GM23248 (cell line): ENCODE results near the gene CCDC73. TPM values are rescaled to one million over a fixed set of nuclear protein-coding genes. Genes with fewer than 3 reads are reported as not detected.

ENCODE experiments used
- DNase-seq: peaks from one replicate; pipeline ENCODE4 v3.0.0-alpha.2; 2015
- H2AFZ ChIP-seq: fragments of 200-600 bp; sonication (generic); 2 replicates; pipeline ENCODE4 v1.6.1; 2016; ENCODE audit warnings: antibody characterized with exemption
- H3F3A ChIP-seq: fragments of 200-600 bp; sonication (generic); 2 replicates; pipeline ENCODE4 v1.6.1; 2016; ENCODE audit warnings: mild to moderate bottlenecking, antibody characterized with exemption, mixed run types; ENCODE audit not compliant: insufficient read depth
- H3K27ac ChIP-seq: fragments of 200-600 bp; sonication (generic); 2 replicates; pipeline ENCODE4 v1.5.1; 2016; ENCODE audit warnings: mild to moderate bottlenecking
- H3K27me3 ChIP-seq: fragments of 200-600 bp; sonication (generic); replicated peaks from 2 replicates; pipeline ENCODE4 v1.6.1; 2016; ENCODE audit warnings: mild to moderate bottlenecking; ENCODE audit not compliant: insufficient read depth
- H3K36me3 ChIP-seq: fragments of 200-600 bp; sonication (generic); 2 replicates; pipeline ENCODE4 v1.6.1; 2016; ENCODE audit warnings: low read depth, mild to moderate bottlenecking
- H3K4me1 ChIP-seq: fragments of 200-600 bp; sonication (generic); 2 replicates; pipeline ENCODE4 v1.6.1; 2016; ENCODE audit warnings: mild to moderate bottlenecking; ENCODE audit not compliant: insufficient read depth
- H3K4me2 ChIP-seq: fragments of 200-600 bp; sonication (generic); one replicate; pipeline ENCODE4 v1.6.1; 2016; ENCODE audit warnings: mild to moderate bottlenecking; ENCODE audit not compliant: unreplicated experiment
- H3K4me3 ChIP-seq: fragments of 200-600 bp; sonication (generic); 2 replicates; pipeline ENCODE4 v1.5.1; 2016; ENCODE audit warnings: mild to moderate bottlenecking
- H3K79me2 ChIP-seq: fragments of 200-600 bp; sonication (generic); 2 replicates; pipeline ENCODE4 v1.6.1; 2016; ENCODE audit warnings: mild to moderate bottlenecking; ENCODE audit not compliant: insufficient read depth
- H3K9ac ChIP-seq: fragments of 200-600 bp; sonication (generic); 2 replicates; pipeline ENCODE4 v1.6.1; 2016; ENCODE audit warnings: mild to moderate bottlenecking
- H3K9me2 ChIP-seq: fragments of 200-600 bp; sonication (generic); 2 replicates; pipeline ENCODE4 v1.6.1; 2016; ENCODE audit warnings: mixed run types, mild to moderate bottlenecking, moderate library complexity; ENCODE audit not compliant: insufficient read depth
- H3K9me3 ChIP-seq: fragments of 200-600 bp; sonication (generic); one replicate; pipeline ENCODE4 v1.6.1; 2017; ENCODE audit warnings: low read depth
- H4K20me1 ChIP-seq: fragments of 200-600 bp; sonication (generic); 2 replicates; pipeline ENCODE4 v1.6.0; 2016; ENCODE audit not compliant: insufficient read depth
- EZH2 ChIP-seq: fragments of 200-600 bp; sonication (generic); IDR thresholded peaks from 2 replicates; pipeline ENCODE4 v1.6.1; 2018; ENCODE audit warnings: antibody characterized with exemption, mild to moderate bottlenecking; ENCODE audit not compliant: insufficient read depth, poor library complexity, severe bottlenecking
- EZH2phosphoT487 ChIP-seq: fragments of 200-600 bp; sonication (generic); IDR thresholded peaks from 2 replicates; pipeline ENCODE4 v1.6.1; 2018; ENCODE audit warnings: antibody characterized with exemption, moderate library complexity, mild to moderate bottlenecking, low read depth; ENCODE audit not compliant: insufficient read depth
- WGBS, 2 experiments: methylation state at CpG; one replicate each; pipeline ENCODE4 v1.1.6; 2015 to 2017; ENCODE audit warnings: low lambda C conversion rate in 2 of 2, low coverage in 1 of 2; ENCODE audit errors: missing lambda C conversion rate in 2 of 2; 5-methylcytosine and 5-hydroxymethylcytosine counted together
- in situ Hi-C: fragments of 300-500 bp; cut with MboI; formaldehyde crosslinking; loops from 2 replicates; pipeline ENCODE4 v1.15.0; 2020
- polyA plus RNA-seq: library from polyadenylated mRNA; unstranded; fragments of >200 nt; fragmentation: Nextera tagmentation; extraction: Ambion mirVana; gene quantifications from 2 replicates; pipeline ENCODE4 v1.2.1, GENCODE V29; 2016
- total RNA-seq: library from RNA; depleted of rRNA; stranded (reverse); fragments of >200 nt; shearing (Covaris generic); gene quantifications from 2 replicates; pipeline ENCODE4 v1.2.3, GENCODE V29; 2014

Gene CCDC73
- total and polyA plus RNA-seq, 2 experiments from 2014 or later, result not detected

DNA sequence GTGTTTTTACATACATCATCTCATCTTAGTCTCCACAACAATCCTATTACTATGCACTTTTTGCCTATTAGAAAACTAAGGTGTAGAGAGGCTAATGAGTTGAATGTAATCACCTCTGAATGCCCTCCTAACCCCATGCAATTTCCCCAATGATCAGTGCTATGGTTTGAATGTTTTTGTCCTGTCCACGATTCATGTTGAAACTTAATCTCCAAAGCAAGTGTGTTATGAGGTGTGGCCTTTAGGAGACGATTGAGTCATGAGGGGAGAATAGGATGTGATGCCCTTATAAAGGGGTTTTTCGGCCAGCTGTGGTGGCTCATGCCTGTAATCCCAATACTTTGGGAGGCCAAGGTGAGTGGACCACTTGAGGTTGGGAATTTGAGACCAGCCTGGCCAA is 2.0 kb upstream of the CCDC73 start:
- H3K4me2 ChIP-seq, result no peak overlapping the region
- 58 to 59% methylated on average over 3 of the region's 3 CpGs for WGBS, 2 experiments
- no peaks in the 10 kb centered on the region for H3K79me2 ChIP-seq
- no peaks in the 10 kb centered on the region for H3K9me2 ChIP-seq
- no peak overlapping the region for H3K4me3 ChIP-seq
- H3K9ac ChIP-seq, result no peak overlapping the region
- H2AFZ ChIP-seq, result no peak overlapping the region
- 0 out of 2 replicates have a peak, but pooled peaks cover 2% of the 10 kb centered on the region for H3K27me3 ChIP-seq
- TF ChIP-seq EZH2phosphoT487, result no peak
- TF ChIP-seq EZH2, result no peak
- H3K9me3 ChIP-seq, result no peaks in the 10 kb centered on the region
- H3K4me1 ChIP-seq, result no peaks in the 10 kb centered on the region
- H3K27ac ChIP-seq, result no peak overlapping the region
- H4K20me1 ChIP-seq, result no peaks in the 10 kb centered on the region
- H3F3A ChIP-seq, result no peaks in the 10 kb centered on the region
- DNase-seq, result no peak
- in situ Hi-C loops, result no loop called here
- no peaks in the 10 kb centered on the region for H3K36me3 ChIP-seq

GRCh38 chr11:32792948-32793475 is 1.4 kb downstream of the CCDC73 start:
- Histone ChIP-seq H3F3A (no peaks in the 10 kb centered on the region), H3K79me2 (no peaks in the 10 kb centered on the region), H4K20me1 (no peaks in the 10 kb centered on the region), H3K4me2 (peak overlapping the region; percentile 84), H3K36me3 (no peaks in the 10 kb centered on the region), H3K4me1 (no peaks in the 10 kb centered on the region), H3K9ac (no peak overlapping the region), H2AFZ (peak overlapping the region; percentile 79), H3K27ac (no peak overlapping the region), H3K27me3 (peaks cover 29% of the 10 kb centered on the region; the same call in 1 of the 2 replicates), H3K4me3 (peak overlapping the region; percentile 65), H3K9me2 (no peaks in the 10 kb centered on the region), H3K9me3 (no peaks in the 10 kb centered on the region)
- DNase-seq, result peak; percentile 56
- no peak for TF ChIP-seq EZH2phosphoT487
- no peak for TF ChIP-seq EZH2
- in situ Hi-C loops, result loop anchor here (5.0 kb wide), 1 partner anchor 471 kb away; no protein-coding TSS in a partner anchor
- WGBS, 2 experiments, result 13 to 16% methylated on average over 13 of the region's 13 CpGs

- H3K4me1 ChIP-seq, result no peaks in the 10 kb centered on the region
- TF ChIP-seq EZH2 (no peak), EZH2phosphoT487 (no peak)
- H3K9me2 ChIP-seq, result no peaks in the 10 kb centered on the region
- no peaks in the 10 kb centered on the region for H3K36me3 ChIP-seq
- H3K9me3 ChIP-seq, result no peaks in the 10 kb centered on the region
- in situ Hi-C loops, result loop anchor here (5.0 kb wide), 1 partner anchor 470 kb away; no protein-coding TSS in a partner anchor
- DNase-seq, result no peak
- no peaks in the 10 kb centered on the region for H3F3A ChIP-seq
- peak overlapping the region; percentile 84 for H3K4me2 ChIP-seq
- H3K79me2 ChIP-seq, result no peaks in the 10 kb centered on the region
- H3K4me3 ChIP-seq, result peak overlapping the region; percentile 65
- H3K27me3 ChIP-seq, result peaks cover 29% of the 10 kb centered on the region; the same call in 1 of the 2 replicates
- H3K9ac ChIP-seq, result no peak overlapping the region
- no peaks in the 10 kb centered on the region for H4K20me1 ChIP-seq
- 17 to 18% methylated on average over 6 of the region's 6 CpGs for WGBS, 2 experiments
- no peak overlapping the region for H2AFZ ChIP-seq
- H3K27ac ChIP-seq, result no peak overlapping the region
These were observed 2.1 kb downstream of the CCDC73 start for GRCh38 chr11:32792111-32792947.

DNA sequence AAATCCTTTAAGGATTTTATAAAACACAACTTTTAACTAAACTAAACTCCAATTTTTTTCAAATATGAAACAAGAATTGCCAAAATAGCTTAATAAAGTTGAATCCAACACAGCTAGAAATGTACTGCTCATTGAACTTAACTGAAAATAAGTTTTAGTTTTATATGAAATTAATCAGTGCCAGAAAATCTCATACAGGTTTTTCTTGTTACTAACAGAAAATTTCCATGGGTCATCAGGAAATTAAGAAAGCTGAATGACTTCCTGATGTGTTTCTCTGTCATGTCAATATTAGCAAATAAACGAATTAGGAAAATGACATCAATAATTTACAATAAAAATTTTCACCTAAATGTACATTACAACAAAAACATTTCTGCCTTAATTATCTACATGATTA is 3.5 kb downstream of the CCDC73 start:
- Histone ChIP-seq H3K4me2 (no peak overlapping the region), H3K9ac (no peak overlapping the region), H3F3A (no peaks in the 10 kb centered on the region), H3K9me2 (no peaks in the 10 kb centered on the region), H4K20me1 (no peaks in the 10 kb centered on the region), H3K36me3 (no peaks in the 10 kb centered on the region), H3K9me3 (no peaks in the 10 kb centered on the region), H3K79me2 (no peaks in the 10 kb centered on the region), H3K27ac (no peak overlapping the region), H3K27me3 (peaks cover 29% of the 10 kb centered on the region; the same call in 1 of the 2 replicates), H3K4me1 (no peaks in the 10 kb centered on the region), H2AFZ (no peak overlapping the region), H3K4me3 (no peak overlapping the region)
- WGBS, 2 experiments, result 45 to 56% methylated on average over 1 of the region's 1 CpG
- no peak for DNase-seq
- TF ChIP-seq EZH2, result no peak
- in situ Hi-C loops, result loop anchor here (5.0 kb wide), 1 partner anchor 469 kb away; no protein-coding TSS in a partner anchor
